ENCODE results near the gene ALAS1. TPM values are rescaled to one million over a fixed set of nuclear protein-coding genes. Genes with fewer than 3 reads are reported as not detected.

Gene ALAS1
- total and polyA plus RNA-seq, 2 experiments from 2014 or later: 30.4 to 33.9 TPM

GRCh38 chr3:52233108-52233591, 35.2 kb downstream of the ALAS1 start:
- H3F3A ChIP-seq (ENCODE audit: insufficient read depth): 0 out of 2 replicates have a peak, but pooled peaks cover 5% of the 10 kb centered on the region
- no peak overlapping the region for H2AFZ ChIP-seq
- H3K9me3 ChIP-seq (ENCODE audit: low read depth): no peaks in the 10 kb centered on the region
- WGBS, 2 experiments (ENCODE audit: low coverage in 1 of 2, low lambda C conversion rate in 2 of 2, missing lambda C conversion rate in 2 of 2): 75 to 86% methylated on average over 5 of the region's 5 CpGs
- peaks cover 61% of the 10 kb centered on the region for H3K79me2 ChIP-seq (ENCODE audit: insufficient read depth)
- no peaks in the 10 kb centered on the region for H4K20me1 ChIP-seq (ENCODE audit: insufficient read depth)
- in situ Hi-C loops (cut with MboI): loop anchor here (10.0 kb wide), 1 partner anchor 112 kb away; no protein-coding TSS in a partner anchor
- H3K36me3 ChIP-seq (ENCODE audit: low read depth): peaks cover 12% of the 10 kb centered on the region; the same call in 1 of the 2 replicates
- no peak overlapping the region for H3K27ac ChIP-seq
- peaks cover 17% of the 10 kb centered on the region; the same call in 1 of the 2 replicates for H3K4me1 ChIP-seq (ENCODE audit: insufficient read depth)
- no peaks in the 10 kb centered on the region for H3K9me2 ChIP-seq (ENCODE audit: insufficient read depth)
- DNase-seq: no peak
- no peak overlapping the region for H3K4me3 ChIP-seq
- TF ChIP-seq EZH2 (IDR thresholded peaks at IDR 0.05; ENCODE audit: insufficient read depth, poor library complexity, severe bottlenecking): no peak
- TF ChIP-seq EZH2phosphoT487 (IDR thresholded peaks at IDR 0.05; ENCODE audit: insufficient read depth, low read depth): no peak
- peak overlapping the region; percentile 11; the same call in 1 of the 2 replicates for H3K9ac ChIP-seq
- no peaks in the 10 kb centered on the region for H3K27me3 ChIP-seq (replicated peaks; ENCODE audit: insufficient read depth)
- H3K4me2 ChIP-seq (ENCODE audit: unreplicated experiment): no peak overlapping the region

GRCh38 chr3:52233968-52234367, 36.0 kb downstream of the ALAS1 start:
- no peak overlapping the region for H3K27ac ChIP-seq
- peaks cover 7% of the 10 kb centered on the region; the same call in 1 of the 2 replicates for H3K36me3 ChIP-seq (ENCODE audit: low read depth)
- in situ Hi-C loops (cut with MboI): loop anchor here (10.0 kb wide), 1 partner anchor 111 kb away; no protein-coding TSS in a partner anchor
- no peak overlapping the region for H3K4me2 ChIP-seq (ENCODE audit: unreplicated experiment)
- no peak overlapping the region for H3K4me3 ChIP-seq
- peaks cover 69% of the 10 kb centered on the region for H3K79me2 ChIP-seq (ENCODE audit: insufficient read depth)
- no peaks in the 10 kb centered on the region for H3K9me3 ChIP-seq (ENCODE audit: low read depth)
- no peak for DNase-seq
- 90 to 92% methylated on average over 3 of the region's 3 CpGs for WGBS, 2 experiments (ENCODE audit: low coverage in 1 of 2, low lambda C conversion rate in 2 of 2, missing lambda C conversion rate in 2 of 2)
- H4K20me1 ChIP-seq (ENCODE audit: insufficient read depth): no peaks in the 10 kb centered on the region
- no peak overlapping the region for H2AFZ ChIP-seq
- TF ChIP-seq EZH2phosphoT487 (IDR thresholded peaks at IDR 0.05; ENCODE audit: insufficient read depth, low read depth) (no peak), EZH2 (IDR thresholded peaks at IDR 0.05; ENCODE audit: insufficient read depth, poor library complexity, severe bottlenecking) (no peak)
- H3F3A ChIP-seq (ENCODE audit: insufficient read depth): 0 out of 2 replicates have a peak, but pooled peaks cover 9% of the 10 kb centered on the region
- peaks cover 17% of the 10 kb centered on the region; the same call in 1 of the 2 replicates for H3K4me1 ChIP-seq (ENCODE audit: insufficient read depth)
- no peak overlapping the region for H3K9ac ChIP-seq
- no peaks in the 10 kb centered on the region for H3K27me3 ChIP-seq (replicated peaks; ENCODE audit: insufficient read depth)
- no peaks in the 10 kb centered on the region for H3K9me2 ChIP-seq (ENCODE audit: insufficient read depth)

GRCh38 chr3:52234516-52235447, 36.8 kb downstream of the ALAS1 start:
- Histone ChIP-seq H3K36me3 (ENCODE audit: low read depth) (no peaks in the 10 kb centered on the region; the same call in 1 of the 2 replicates), H3K4me1 (ENCODE audit: insufficient read depth) (peaks cover 19% of the 10 kb centered on the region), H3F3A (ENCODE audit: insufficient read depth) (peaks cover 15% of the 10 kb centered on the region), H3K4me2 (ENCODE audit: unreplicated experiment) (no peak overlapping the region), H3K27ac (no peak overlapping the region), H3K4me3 (no peak overlapping the region), H4K20me1 (ENCODE audit: insufficient read depth) (no peaks in the 10 kb centered on the region), H3K9ac (no peak overlapping the region), H3K9me2 (ENCODE audit: insufficient read depth) (no peaks in the 10 kb centered on the region), H3K79me2 (ENCODE audit: insufficient read depth) (peaks cover 74% of the 10 kb centered on the region), H3K27me3 (replicated peaks; ENCODE audit: insufficient read depth) (no peaks in the 10 kb centered on the region), H3K9me3 (ENCODE audit: low read depth) (no peaks in the 10 kb centered on the region), H2AFZ (no peak overlapping the region)
- DNase-seq: no peak
- in situ Hi-C loops (cut with MboI): loop anchor here (10.0 kb wide), 1 partner anchor 110 kb away; no protein-coding TSS in a partner anchor
- 77 to 78% methylated on average over 15 of the region's 15 CpGs for WGBS, 2 experiments (ENCODE audit: low coverage in 1 of 2, low lambda C conversion rate in 2 of 2, missing lambda C conversion rate in 2 of 2)
- no peak for TF ChIP-seq EZH2phosphoT487 (IDR thresholded peaks at IDR 0.05; ENCODE audit: insufficient read depth, low read depth)
- no peak for TF ChIP-seq EZH2 (IDR thresholded peaks at IDR 0.05; ENCODE audit: insufficient read depth, poor library complexity, severe bottlenecking)

- H3K9me3 ChIP-seq (ENCODE audit: low read depth): no peaks in the 10 kb centered on the region
- TF ChIP-seq EZH2 (IDR thresholded peaks at IDR 0.05; ENCODE audit: insufficient read depth, poor library complexity, severe bottlenecking): no peak
- TF ChIP-seq EZH2phosphoT487 (IDR thresholded peaks at IDR 0.05; ENCODE audit: insufficient read depth, low read depth): no peak
- peak overlapping the region; percentile 100; the same call in 1 of the 2 replicates for H3K27ac ChIP-seq
- in situ Hi-C loops (cut with MboI): loop anchor here (10.0 kb wide), 1 partner anchor 108 kb away; no protein-coding TSS in a partner anchor
- H3K36me3 ChIP-seq (ENCODE audit: low read depth): no peaks in the 10 kb centered on the region
- peaks cover 32% of the 10 kb centered on the region for H3K4me1 ChIP-seq (ENCODE audit: insufficient read depth)
- peak overlapping the region; percentile 71; the same call in 1 of the 2 replicates for H3K9ac ChIP-seq
- no peak overlapping the region for H2AFZ ChIP-seq
- peaks cover 74% of the 10 kb centered on the region for H3K79me2 ChIP-seq (ENCODE audit: insufficient read depth)
- 83 to 86% methylated on average over 5 of the region's 5 CpGs for WGBS, 2 experiments (ENCODE audit: low coverage in 1 of 2, low lambda C conversion rate in 2 of 2, missing lambda C conversion rate in 2 of 2)
- H3K4me2 ChIP-seq (ENCODE audit: unreplicated experiment): peak overlapping the region; percentile 80
- H4K20me1 ChIP-seq (ENCODE audit: insufficient read depth): no peaks in the 10 kb centered on the region
- H3K4me3 ChIP-seq: peak overlapping the region; percentile 80; the same call in 1 of the 2 replicates
- peaks cover 29% of the 10 kb centered on the region for H3F3A ChIP-seq (ENCODE audit: insufficient read depth)
- DNase-seq: no peak
- H3K9me2 ChIP-seq (ENCODE audit: insufficient read depth): no peaks in the 10 kb centered on the region
- H3K27me3 ChIP-seq (replicated peaks; ENCODE audit: insufficient read depth): no peaks in the 10 kb centered on the region
Observed at GRCh38 chr3:52236424-52236886, 38.5 kb downstream of the ALAS1 start.
